COLO829 (cell line): Measurements from ENCODE around the gene TJP2.
"Not testable (repeated sequence)": the region's sequence is repeated elsewhere in the genome, so short reads cannot be mapped to it uniquely, and the experiment has no call there.

Experiments used
- DNase-seq: peaks from one replicate; pipeline ENCODE4 v3.0.0; 2012; ENCODE audit warnings: low spot score

Gene TJP2

DNA sequence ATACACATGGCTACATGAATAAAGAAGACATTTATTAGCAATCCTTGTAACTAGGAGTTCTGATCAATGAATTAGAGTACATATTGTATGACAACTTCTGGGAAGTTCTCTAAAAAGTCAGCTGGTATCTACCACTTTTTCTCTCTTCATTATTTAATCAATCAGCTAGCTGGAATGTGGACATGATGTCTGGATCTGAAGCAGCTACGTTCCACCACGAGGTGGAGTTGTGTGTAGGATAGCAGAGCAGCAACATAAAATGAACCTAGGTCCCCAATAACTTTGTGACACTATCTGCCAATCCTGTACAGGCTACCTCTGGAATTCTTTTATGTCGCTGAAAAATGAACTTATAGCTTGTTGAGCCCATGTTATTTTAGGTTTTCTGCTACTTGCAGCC lies 118.0 kb downstream of the TJP2 start:
- no peak for DNase-seq

- DNase-seq: no peak
Observed at GRCh38 chr9:69293156-69293555, 119.1 kb downstream of the TJP2 start.

- DNase-seq: no peak
Observed at GRCh38 chr9:69295872-69296552, 121.9 kb downstream of the TJP2 start.

DNA sequence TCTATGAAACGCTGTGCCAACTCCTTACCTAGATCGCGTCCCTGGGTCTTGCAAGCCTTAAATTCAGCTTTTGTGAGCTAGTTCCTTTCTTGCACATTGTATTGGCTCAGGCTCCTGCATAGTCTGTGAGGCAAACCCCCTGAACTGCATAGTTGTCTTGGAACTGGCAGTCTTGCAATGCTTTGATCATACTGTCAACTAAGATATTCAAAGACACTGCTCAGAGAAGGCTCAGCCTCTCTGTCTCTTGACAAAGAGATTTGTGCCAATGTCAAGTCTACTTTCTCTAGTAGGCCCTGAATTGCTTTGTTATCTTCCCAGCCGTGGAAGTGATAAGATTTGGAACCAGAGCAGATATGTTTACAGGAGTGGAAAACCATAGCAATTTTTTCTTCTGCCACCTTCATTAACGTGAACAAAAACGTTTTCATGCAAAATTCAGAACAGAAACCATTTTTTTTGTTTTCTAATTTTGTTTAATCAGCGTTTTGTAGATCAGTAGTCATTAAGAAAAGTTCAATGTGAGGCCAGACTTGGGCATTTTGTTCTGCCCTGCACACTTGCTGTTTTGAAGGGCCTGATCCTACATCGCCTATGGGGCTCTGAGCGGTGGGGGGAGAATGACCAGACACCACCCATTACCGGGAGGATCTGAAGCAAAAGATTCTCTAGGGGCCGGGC lies 123.4 kb downstream of the TJP2 start:
- DNase-seq: no peak

GRCh38 chr9:69299315-69299714 lies 125.2 kb downstream of the TJP2 start:
- no peak for DNase-seq

GRCh38 chr9:69299826-69300225 lies 125.7 kb downstream of the TJP2 start:
- DNase-seq: no peak

- peak; percentile 85 for DNase-seq
Observed at GRCh38 chr9:69303331-69303730, 129.3 kb downstream of the TJP2 start.

DNA sequence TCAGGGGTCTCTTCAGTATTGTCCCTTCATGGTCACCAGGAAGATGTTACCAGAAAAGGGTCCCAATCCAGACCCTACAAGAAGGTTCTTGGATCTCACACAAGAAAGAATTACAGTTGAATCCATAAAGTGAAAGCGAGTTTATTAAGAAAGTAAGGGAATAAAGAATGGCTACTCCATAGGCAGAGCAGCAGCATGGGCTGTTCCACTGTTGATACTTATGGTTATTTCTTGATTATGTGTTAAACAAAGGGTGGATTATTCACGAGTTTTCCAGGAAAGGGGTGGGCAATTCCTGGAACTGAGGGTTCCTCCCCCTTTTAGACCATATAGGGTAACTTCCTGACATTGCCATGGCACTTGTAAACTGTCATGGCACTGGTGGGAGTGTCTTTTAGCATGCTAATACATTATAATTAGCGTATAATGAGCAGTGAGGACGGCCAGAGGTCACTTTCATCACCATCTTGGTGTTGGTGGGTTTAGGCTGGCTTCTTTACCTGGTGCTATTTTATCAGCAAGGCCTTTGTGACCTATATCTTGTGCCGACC lies 132.9 kb downstream of the TJP2 start:
- not testable (repeated sequence) for DNase-seq

DNA sequence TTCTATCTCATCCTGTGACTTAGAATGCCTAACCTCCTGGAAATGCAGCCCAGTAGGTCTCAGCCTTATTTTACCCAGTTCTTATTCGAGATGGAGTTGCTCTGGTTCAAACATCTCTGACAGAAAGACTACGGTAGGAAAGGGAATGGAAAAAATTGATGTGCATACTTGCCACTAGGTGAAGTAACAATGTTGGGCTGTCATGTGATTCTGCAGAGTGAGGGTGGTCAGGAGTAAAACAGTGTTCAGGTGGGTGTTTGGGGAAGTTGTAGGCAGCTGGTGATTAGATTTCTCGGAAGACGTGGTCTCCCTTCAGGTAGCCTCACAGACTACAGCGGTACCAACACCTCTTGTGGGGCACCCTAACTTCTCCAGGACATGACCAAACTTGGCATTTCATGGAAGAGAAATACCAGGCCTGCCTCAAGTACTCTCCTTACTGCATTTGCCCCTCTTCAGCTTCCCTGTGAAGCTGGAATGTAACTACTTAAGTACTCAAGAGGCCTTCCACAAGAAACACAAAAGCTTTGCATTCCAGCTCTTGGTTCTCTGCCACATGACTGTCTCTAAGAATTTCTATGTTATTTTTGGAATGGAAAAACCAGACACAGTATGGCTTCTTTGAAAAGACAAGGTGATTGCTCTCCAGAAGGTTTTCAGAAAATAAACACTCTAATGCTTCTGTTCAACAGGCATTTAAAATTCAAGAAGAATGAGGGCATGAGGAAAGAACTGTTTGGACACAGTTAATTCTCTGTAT lies 133.5 kb downstream of the TJP2 start:
- peak; percentile 57 for DNase-seq

- DNase-seq: no peak
Observed at GRCh38 chr9:69308206-69308931, 134.3 kb downstream of the TJP2 start.

GRCh38 chr9:69313175-69313574 lies 139.1 kb downstream of the TJP2 start:
- DNase-seq: no peak

GRCh38 chr9:69314547-69314946 lies 140.5 kb downstream of the TJP2 start:
- no peak for DNase-seq

DNA sequence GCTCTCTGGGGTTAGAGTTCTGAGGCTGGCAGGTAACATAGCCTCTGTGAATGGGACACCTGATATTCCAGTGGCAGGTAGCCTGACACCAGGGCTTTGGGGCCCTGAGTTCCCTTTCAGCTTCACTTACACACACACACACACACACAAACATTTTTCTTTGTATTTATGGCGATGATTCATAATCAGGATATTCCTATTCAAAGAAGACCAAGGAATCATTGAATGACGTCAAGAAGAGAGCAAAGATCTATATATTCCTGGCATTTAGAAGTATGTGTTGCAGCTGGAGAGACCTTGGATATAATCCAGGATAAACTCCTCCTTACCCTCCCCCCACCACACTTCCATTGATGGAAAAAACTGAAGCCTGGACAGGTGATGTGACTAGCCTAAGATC lies 143.0 kb downstream of the TJP2 start:
- DNase-seq: no peak

GRCh38 chr9:69317894-69318293 lies 143.8 kb downstream of the TJP2 start:
- DNase-seq: no peak

GRCh38 chr9:69319324-69320025 lies 145.4 kb downstream of the TJP2 start:
- no peak for DNase-seq

GRCh38 chr9:69322256-69322655 lies 148.2 kb downstream of the TJP2 start:
- DNase-seq: no peak

- DNase-seq: no peak
Observed at GRCh38 chr9:69323861-69324260, 149.8 kb downstream of the TJP2 start.
